ENCODE results near the gene TOGARAM1. TPM values are rescaled to one million over a fixed set of nuclear protein-coding genes. Genes with fewer than 3 reads are reported as not detected.

The TOGARAM1 gene
- total and polyA plus RNA-seq, 2 donors (not counting 3 experiments of a cell fraction or from before 2014, with no cell fraction given), result 4.2 to 13.8 TPM

DNA sequence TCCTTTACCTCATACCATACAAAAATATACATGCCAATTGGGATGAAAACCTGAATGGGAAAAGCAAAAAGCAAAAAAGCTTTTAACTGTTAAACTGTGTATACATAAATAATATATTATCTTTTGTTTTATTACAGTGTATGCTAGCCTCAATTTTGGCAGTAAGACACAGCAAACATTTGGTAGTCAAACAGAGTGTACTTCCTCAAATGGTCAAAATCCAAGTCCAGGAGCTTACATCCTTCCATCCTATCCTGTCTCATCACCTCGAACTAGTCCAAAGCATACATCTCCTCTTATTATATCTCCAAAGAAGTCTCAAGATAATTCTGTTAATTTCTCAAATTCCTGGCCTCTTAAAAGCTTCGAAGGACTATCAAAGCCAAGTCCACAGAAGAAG lies 41.9 kb downstream of the TOGARAM1 start:
- FAIRE-seq (no peak), DNase-seq (ENCODE audit: low read depth, low spot score) (no peak)
- Histone ChIP-seq H3K27ac (ENCODE audit: insufficient read depth, low read depth, low read length) (no peak overlapping the region), H3K4me2 (ENCODE audit: insufficient read depth, low read length) (no peak overlapping the region), H3K4me1 (ENCODE audit: control insufficient read depth, extremely low read depth, insufficient read depth, low read length) (no peaks in the 10 kb centered on the region), H4K20me1 (replicated peaks; ENCODE audit: control insufficient read depth, extremely low read depth, insufficient read depth, low read length) (no peaks in the 10 kb centered on the region), H3K9me3 (replicated peaks; ENCODE audit: control insufficient read depth, insufficient read depth, low read length) (no peaks in the 10 kb centered on the region), H2AFZ (ENCODE audit: low read depth, low read length) (no peak overlapping the region), H3K36me3 (ENCODE audit: control insufficient read depth in 2 of 2, extremely low read depth in 1 of 2, insufficient read depth in 2 of 2, low read length in 2 of 2) (peaks cover 0 to 2% of the 10 kb centered on the region in 2 experiments), H3K9ac (replicated peaks; ENCODE audit: extremely low read depth, insufficient read depth, low read length) (no peak overlapping the region), H3K79me2 (ENCODE audit: control insufficient read depth, insufficient read depth, low read length) (no peaks in the 10 kb centered on the region), H3K4me3 (replicated peaks in 1 of 3; ENCODE audit: insufficient read depth in 1 of 3, low read depth in 1 of 3, low read length in 3 of 3) (no peak overlapping the region), H3K9me1 (replicated peaks; ENCODE audit: control insufficient read depth, extremely low read depth, insufficient read depth, low read length) (no peaks in the 10 kb centered on the region), H3K27me3 (ENCODE audit: control insufficient read depth in 2 of 2, insufficient read depth in 2 of 2, low read length in 2 of 2) (no peaks in the 10 kb centered on the region)
- intact Hi-C loops (cut with micrococcal nuclease) (no loop called here), dilution Hi-C loops (cut with MboI; ENCODE audit: extremely low pct_ligation_motif_present, low sequenced_read_pairs) (no loop called here)
- TF ChIP-seq, protein P1, sequence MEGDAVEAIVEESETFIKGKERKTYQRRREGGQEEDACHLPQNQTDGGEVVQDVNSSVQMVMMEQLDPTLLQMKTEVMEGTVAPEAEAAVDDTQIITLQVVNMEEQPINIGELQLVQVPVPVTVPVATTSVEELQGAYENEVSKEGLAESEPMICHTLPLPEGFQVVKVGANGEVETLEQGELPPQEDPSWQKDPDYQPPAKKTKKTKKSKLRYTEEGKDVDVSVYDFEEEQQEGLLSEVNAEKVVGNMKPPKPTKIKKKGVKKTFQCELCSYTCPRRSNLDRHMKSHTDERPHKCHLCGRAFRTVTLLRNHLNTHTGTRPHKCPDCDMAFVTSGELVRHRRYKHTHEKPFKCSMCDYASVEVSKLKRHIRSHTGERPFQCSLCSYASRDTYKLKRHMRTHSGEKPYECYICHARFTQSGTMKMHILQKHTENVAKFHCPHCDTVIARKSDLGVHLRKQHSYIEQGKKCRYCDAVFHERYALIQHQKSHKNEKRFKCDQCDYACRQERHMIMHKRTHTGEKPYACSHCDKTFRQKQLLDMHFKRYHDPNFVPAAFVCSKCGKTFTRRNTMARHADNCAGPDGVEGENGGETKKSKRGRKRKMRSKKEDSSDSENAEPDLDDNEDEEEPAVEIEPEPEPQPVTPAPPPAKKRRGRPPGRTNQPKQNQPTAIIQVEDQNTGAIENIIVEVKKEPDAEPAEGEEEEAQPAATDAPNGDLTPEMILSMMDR (IDR thresholded peaks at IDR 0.05; ENCODE audit: extremely low read depth in 1 of 2, insufficient read depth in 1 of 2, low read depth in 1 of 2, low read length in 2 of 2), result no peak
- TF ChIP-seq MYC (IDR thresholded peaks at IDR 0.05; ENCODE audit: low read depth, low read length) (no peak), EZH2 (IDR thresholded peaks at IDR 0.05; ENCODE audit: borderline replicate concordance, low read depth, low read length, severe bottlenecking) (no peak), POLR2A (IDR thresholded peaks at IDR 0.05; ENCODE audit: low read depth, low read length) (no peak), POLR2AphosphoS5 (IDR thresholded peaks at IDR 0.05; ENCODE audit: insufficient read depth, low read depth, low read length) (no peak), FOS (IDR thresholded peaks at IDR 0.05; ENCODE audit: borderline replicate concordance, insufficient read depth, low read length) (no peak)
- CTCF ChIA-PET, result interaction anchor here (0.8 to 0.9 kb wide), 2 partner anchors 12 to 22 kb away, joined by 3 read pairs; no protein-coding TSS in a partner anchor
- BruUV-seq (replicated peaks), result no TSS peak
- POLR2A ChIA-PET, result no interaction called here

DNA sequence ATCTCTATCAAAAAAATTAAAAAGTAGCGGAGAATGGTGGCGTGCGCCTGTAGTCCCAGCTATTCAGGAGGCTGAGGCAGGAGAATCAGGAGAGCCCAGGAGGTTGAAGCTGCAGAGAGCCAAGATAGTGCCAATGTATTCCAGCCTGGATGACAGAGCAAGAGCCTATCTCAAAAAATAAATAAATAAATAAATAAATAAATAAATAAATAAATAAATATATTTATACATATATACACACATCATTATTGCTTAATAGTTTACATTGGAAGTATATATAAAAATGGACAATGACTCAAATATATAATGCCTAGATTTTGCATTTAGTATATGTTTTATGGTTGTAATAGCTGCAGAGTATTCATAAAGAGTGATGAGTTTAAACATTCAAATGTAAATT lies 53.1 kb downstream of the TOGARAM1 start:
- Histone ChIP-seq H3K27me3 (ENCODE audit: control insufficient read depth in 2 of 2, insufficient read depth in 2 of 2, low read length in 2 of 2) (no peaks in the 10 kb centered on the region), H3K27ac (ENCODE audit: insufficient read depth, low read depth, low read length) (no peak overlapping the region), H2AFZ (ENCODE audit: low read depth, low read length) (no peak overlapping the region), H3K36me3 (ENCODE audit: control insufficient read depth in 2 of 2, extremely low read depth in 1 of 2, insufficient read depth in 2 of 2, low read length in 2 of 2) (no peaks in the 10 kb centered on the region), H4K20me1 (replicated peaks; ENCODE audit: control insufficient read depth, extremely low read depth, insufficient read depth, low read length) (no peaks in the 10 kb centered on the region), H3K9me3 (replicated peaks; ENCODE audit: control insufficient read depth, insufficient read depth, low read length) (no peaks in the 10 kb centered on the region), H3K9ac (replicated peaks; ENCODE audit: extremely low read depth, insufficient read depth, low read length) (no peak overlapping the region), H3K4me3 (replicated peaks in 1 of 3; ENCODE audit: insufficient read depth in 1 of 3, low read depth in 1 of 3, low read length in 3 of 3) (no peak overlapping the region), H3K4me2 (ENCODE audit: insufficient read depth, low read length) (no peak overlapping the region), H3K9me1 (replicated peaks; ENCODE audit: control insufficient read depth, extremely low read depth, insufficient read depth, low read length) (no peaks in the 10 kb centered on the region), H3K79me2 (ENCODE audit: control insufficient read depth, insufficient read depth, low read length) (no peaks in the 10 kb centered on the region), H3K4me1 (ENCODE audit: control insufficient read depth, extremely low read depth, insufficient read depth, low read length) (no peaks in the 10 kb centered on the region)
- DNase-seq (ENCODE audit: low read depth, low spot score) (no peak), FAIRE-seq (no peak)
- ChIA-PET POLR2A (no interaction called here), CTCF (interaction anchor here (0.8 kb wide), 1 partner anchor 15 kb away, joined by 4 read pairs; no protein-coding TSS in a partner anchor)
- dilution Hi-C loops (cut with MboI; ENCODE audit: extremely low pct_ligation_motif_present, low sequenced_read_pairs), result no loop called here
- intact Hi-C loops (cut with micrococcal nuclease), result no loop called here
- no TSS peak for BruUV-seq (replicated peaks)
- TF ChIP-seq JUN (IDR thresholded peaks at IDR 0.05; ENCODE audit: borderline replicate concordance, insufficient read depth, insufficient read length, low read depth) (no peak), GATA2 (IDR thresholded peaks at IDR 0.05; ENCODE audit: insufficient read depth, insufficient read length, low read depth, low read length) (no peak), POLR2A (IDR thresholded peaks at IDR 0.05; ENCODE audit: low read depth, low read length) (no peak), EZH2 (IDR thresholded peaks at IDR 0.05; ENCODE audit: borderline replicate concordance, low read depth, low read length, severe bottlenecking) (no peak), FOS (IDR thresholded peaks at IDR 0.05; ENCODE audit: borderline replicate concordance, insufficient read depth, low read length) (no peak)

All from endothelial cell of umbilical vein (primary cell).